SK-N-SH (cell line): ENCODE data around the gene AKR1C3. TPM values are rescaled to one million over a fixed set of nuclear protein-coding genes. Genes with fewer than 3 reads are reported as not detected.

ENCODE experiments used
- CTCF ChIA-PET: fragments of 300-600, 350-600 bp; formaldehyde crosslinking; extraction: SDS; loops from one replicate; lab custom pipeline; 2021; lab: Yijun Ruan, JAX
- POLR2A ChIA-PET: fragments of 350-600 bp; sonication (Branson Sonifier 250); formaldehyde crosslinking; extraction: SDS; loops from one replicate; lab custom pipeline; 2020; ENCODE audit warnings: antibody characterized with exemption, inconsistent platforms; lab: Yijun Ruan, JAX
- DNase-seq: peaks from one replicate; pipeline ENCODE4 v3.0.0; 2012
- H2AFZ ChIP-seq: fragments of 200-600 bp; sonication (generic); 2 replicates; pipeline ENCODE4 v1.8.1; 2016; ENCODE audit warnings: antibody characterized with exemption, mild to moderate bottlenecking, low read depth
- H3F3A ChIP-seq: fragments of 200-600 bp; sonication (generic); replicated peaks from 2 replicates; pipeline ENCODE3; 2016; ENCODE audit warnings: antibody characterized with exemption, mild to moderate bottlenecking; ENCODE audit not compliant: insufficient read depth
- H3K27ac ChIP-seq, 2 experiments: fragments of 200-500 bp in 1 of 2; fragments of 200-600 bp in 1 of 2; sonication (Bioruptor generic) in 1 of 2; sonication (generic), shearing (Covaris generic) in 1 of 2; 2 replicates each; pipeline versions ENCODE4 v1.5.1 to v1.6.1; 2014 to 2016; ENCODE audit warnings: low read depth in 2 of 2, inconsistent platforms in 1 of 2, low read length in 1 of 2, mild to moderate bottlenecking in 1 of 2, mixed read lengths in 1 of 2
- H3K27me3 ChIP-seq: fragments of 200-600 bp; sonication (generic), shearing (Covaris generic); 2 replicates; pipeline ENCODE4 v1.6.1; 2016; ENCODE audit warnings: mixed run types; ENCODE audit not compliant: insufficient read depth
- H3K36me3 ChIP-seq, 2 experiments: fragments of 200-500 bp in 1 of 2; fragments of 200-600 bp in 1 of 2; sonication (Bioruptor generic) in 1 of 2; sonication (generic) in 1 of 2; replicated peaks in 1 of 2; 2 replicates each; pipeline versions ENCODE3 to v1.5.1; 2014 to 2016; ENCODE audit warnings: low read length in 1 of 2, mild to moderate bottlenecking in 1 of 2; ENCODE audit not compliant: insufficient read depth in 2 of 2, control insufficient read depth in 1 of 2
- H3K4me1 ChIP-seq, 2 experiments: fragments of 200-500 bp in 1 of 2; fragments of 200-600 bp in 1 of 2; sonication (Bioruptor generic) in 1 of 2; sonication (generic), shearing (Covaris generic) in 1 of 2; 2 replicates each; pipeline versions ENCODE4 v1.5.1 to v1.6.1; 2014 to 2016; ENCODE audit warnings: low read depth in 1 of 2, low read length in 1 of 2, mixed run types in 1 of 2; ENCODE audit not compliant: insufficient read depth in 2 of 2, control insufficient read depth in 1 of 2
- H3K4me2 ChIP-seq: fragments of 200-600 bp; sonication (generic), shearing (Covaris generic); 2 replicates; pipeline ENCODE4 v1.6.1; 2017; ENCODE audit warnings: mixed run types
- H3K4me3 ChIP-seq, 2 experiments: fragments of 200-500 bp in 1 of 2; fragments of 200-600 bp in 1 of 2; sonication (Bioruptor generic) in 1 of 2; sonication (generic), shearing (Covaris generic) in 1 of 2; 2 replicates each; pipeline versions ENCODE4 v1.5.1 to v1.8.1; 2014 to 2016; ENCODE audit warnings: low read depth in 2 of 2, inconsistent platforms in 1 of 2, low read length in 1 of 2, mild to moderate bottlenecking in 1 of 2, mixed read lengths in 1 of 2, moderate library complexity in 1 of 2
- H3K79me2 ChIP-seq: fragments of 200-600 bp; sonication (generic); 2 replicates; pipeline ENCODE4 v1.8.1; 2017; ENCODE audit warnings: mild to moderate bottlenecking; ENCODE audit not compliant: insufficient read depth
- H3K9ac ChIP-seq: fragments of 200-600 bp; sonication (generic); 2 replicates; pipeline ENCODE4 v1.6.1; 2017; ENCODE audit warnings: mixed run types
- H3K9me2 ChIP-seq: fragments of 200-600 bp; sonication (generic); 2 replicates; pipeline ENCODE4 v1.6.1; 2017; ENCODE audit warnings: mixed run types
- H3K9me3 ChIP-seq: fragments of 200-600 bp; sonication (generic); 2 replicates; pipeline ENCODE4 v1.6.1; 2017; ENCODE audit warnings: mixed run types, mild to moderate bottlenecking, moderate library complexity
- H4K20me1 ChIP-seq: fragments of 200-600 bp; sonication (generic); 2 replicates; pipeline ENCODE4 v1.6.1; 2017; ENCODE audit warnings: mild to moderate bottlenecking, mixed run types; ENCODE audit not compliant: insufficient read depth
- CTCF ChIP-seq: fragments of 200-600 bp; sonication (generic); IDR thresholded peaks from 2 replicates; pipeline ENCODE4 v1.6.1; 2017; ENCODE audit warnings: antibody characterized with exemption, mild to moderate bottlenecking, moderate library complexity
- FOXM1 ChIP-seq: IDR thresholded peaks from 2 replicates; pipeline ENCODE4 v1.4.0; 2012; ENCODE audit warnings: low read depth, mild to moderate bottlenecking
- IRF3 ChIP-seq: fragments of 150-350 bp; IDR thresholded peaks from 2 replicates; pipeline ENCODE4 v1.6.1; 2016; ENCODE audit warnings: mild to moderate bottlenecking, low read depth, low read length
- JUND ChIP-seq: IDR thresholded peaks from 2 replicates; pipeline ENCODE4 v1.4.0; 2012
- MXI1 ChIP-seq: IDR thresholded peaks from 2 replicates; pipeline ENCODE4 v1.6.1; 2012; ENCODE audit warnings: mild to moderate bottlenecking, low read depth, low read length, improper control_type of control experiment
- NFIC ChIP-seq: IDR thresholded peaks from 2 replicates; pipeline ENCODE4 v1.4.0; 2012; ENCODE audit warnings: borderline replicate concordance
- POLR2AphosphoS5 ChIP-seq: IDR thresholded peaks from 2 replicates; pipeline ENCODE4 v1.6.1; 2012; ENCODE audit warnings: low read depth, low read length
- RAD21 ChIP-seq: IDR thresholded peaks from 2 replicates; pipeline ENCODE4 v1.6.1; 2012; ENCODE audit warnings: mild to moderate bottlenecking, low read length
- REST ChIP-seq: IDR thresholded peaks from 2 replicates; pipeline ENCODE4 v1.6.1; 2012; ENCODE audit warnings: mild to moderate bottlenecking, low read depth, low read length, moderate library complexity
- RFX5 ChIP-seq: IDR thresholded peaks from 2 replicates; pipeline ENCODE4 v1.6.1; 2012; ENCODE audit warnings: mild to moderate bottlenecking, improper control_type of control experiment, low read length
- SMC3 ChIP-seq: IDR thresholded peaks from 2 replicates; pipeline ENCODE4 v1.6.1; 2012; ENCODE audit warnings: low read depth, low read length, improper control_type of control experiment
- TEAD4 ChIP-seq: IDR thresholded peaks from 2 replicates; pipeline ENCODE4 v1.4.0; 2012; ENCODE audit warnings: mild to moderate bottlenecking, borderline replicate concordance; ENCODE audit not compliant: insufficient read depth
- YY1 ChIP-seq: IDR thresholded peaks from 2 replicates; pipeline ENCODE4 v1.4.0; 2012; ENCODE audit warnings: low read depth, mild to moderate bottlenecking
- WGBS: methylation state at CpG from one replicate; pipeline ENCODE4 v1.1.6; 2017; ENCODE audit warnings: low lambda C conversion rate; 5-methylcytosine and 5-hydroxymethylcytosine counted together
- polyA plus RNA-seq, 3 experiments: library from polyadenylated mRNA; depleted of rRNA; stranded (reverse); fragments of >200 nt; gene quantifications; 2 replicates each; pipeline ENCODE4 v1.2.3, GENCODE V29; 2012

Gene AKR1C3
- polyA plus RNA-seq, 1 of the 3 experiments (the other 2 are of a cell fraction), result 0.28 TPM

- ChIA-PET CTCF (interaction anchor here (0.8 to 1.3 kb wide), 3 partner anchors 10 to 230 kb away, joined by 3 to 7 read pairs (median 4); partner anchors contain the start of gene AKR1C3), POLR2A (no interaction called here)
- 14% methylated on average over 2 of the region's 2 CpGs for WGBS
- no peak overlapping the region for H3K4me3 ChIP-seq
- H2AFZ ChIP-seq, result no peak overlapping the region
- no peak for TF ChIP-seq FOXM1
- TF ChIP-seq SMC3, result no peak
- TF ChIP-seq CTCF, result no peak
- TF ChIP-seq IRF3, result no peak
- TF ChIP-seq JUND, result no peak
- TF ChIP-seq RFX5, result no peak
- TF ChIP-seq REST, result no peak
- TF ChIP-seq POLR2AphosphoS5, result no peak
- no peak for TF ChIP-seq NFIC
- no peak for TF ChIP-seq YY1
- no peak for TF ChIP-seq RAD21
- no peak for TF ChIP-seq TEAD4
- TF ChIP-seq MXI1, result no peak
- H3K27me3 ChIP-seq, result peaks cover 10% of the 10 kb centered on the region; the same call in 1 of the 2 replicates
- H3K9me3 ChIP-seq, result no peaks in the 10 kb centered on the region
- no peak overlapping the region for H3K27ac ChIP-seq
- H3K4me2 ChIP-seq, result no peak overlapping the region
- peaks cover 0 to 3% of the 10 kb centered on the region in 2 experiments; a peak in 1 of 4 replicates for H3K4me1 ChIP-seq
- H3F3A ChIP-seq, result no peaks in the 10 kb centered on the region
- H4K20me1 ChIP-seq, result no peaks in the 10 kb centered on the region
- no peak overlapping the region for H3K9ac ChIP-seq
- H3K36me3 ChIP-seq, result no peaks in the 10 kb centered on the region
- H3K9me2 ChIP-seq, result no peaks in the 10 kb centered on the region
- no peaks in the 10 kb centered on the region for H3K79me2 ChIP-seq
- no peak for DNase-seq
Measured at GRCh38 chr10:5079306-5079830, 14.8 kb upstream of the AKR1C3 start.
